K562 (cell line): ENCODE measurements around the gene KDM2B. TPM values are rescaled to one million over a fixed set of nuclear protein-coding genes. Genes with fewer than 3 reads are reported as not detected.
A peak's percentile ranks its signal among the peaks of the same experiment; 100 is the strongest.

Source experiments
- ATAC-seq: fragments of 200-7000 bp; cut with Tn5 transposase; 3 replicates; pipeline ENCODE4 v1.9.1; 2020; ENCODE audit warnings: moderate library complexity
- BruUV-seq: library from RNA; stranded (reverse); fragments of 400-500 nt; replicated peaks from 2 replicates; lab custom pipeline; 2021; lab: Mats Ljungman, UMichigan
- CTCF ChIA-PET: fragments of 300-600 bp; formaldehyde crosslinking; extraction: SDS; loops from one replicate; lab custom pipeline; 2021; ENCODE audit warnings: low intra/inter-chr PET ratio; lab: Yijun Ruan, JAX
- POLR2A ChIA-PET: fragments of 300-600, 350-650 bp; sonication (Branson Sonifier 250); formaldehyde crosslinking; extraction: SDS; loops from one replicate; lab custom pipeline; 2021; ENCODE audit warnings: antibody characterized with exemption, inconsistent platforms; lab: Yijun Ruan, JAX
- DNase-seq, 4 experiments: peaks; one replicate each; pipeline versions ENCODE4 v3.0.0 to v3.0.0-alpha.2; 2011 to 2018; ENCODE audit warnings: low spot score in 3 of 4, mixed read lengths in 3 of 4; ENCODE audit errors: extremely low read depth in 1 of 4
- FAIRE-seq: peaks from 2 replicates; lab custom pipeline; 2011; peaks lifted over from hg19 to GRCh38; lab: Jason Lieb, UNC
- H2AFZ ChIP-seq: 2 replicates; pipeline ENCODE4 v1.6.0; 2011; ENCODE audit warnings: low read depth, low read length, control low read depth, inconsistent platforms
- H3K27ac ChIP-seq: fragments of 200-600 bp; 3 replicates; pipeline ENCODE4 v1.8.0; 2011; ENCODE audit warnings: low read depth, mild to moderate bottlenecking, control low read depth, inconsistent platforms, low read length, moderate library complexity, mixed read lengths; ENCODE audit errors: extremely low read depth
- H3K27me3 ChIP-seq, 2 experiments: fragments of 300-600 bp in 1 of 2; 2 replicates in 1 of 2; 3 replicates in 1 of 2; pipeline versions ENCODE4 v1.6.0 to v1.8.0; 2011; ENCODE audit warnings: inconsistent platforms in 2 of 2, low read length in 2 of 2, mild to moderate bottlenecking in 1 of 2, mixed read lengths in 1 of 2, moderate library complexity in 1 of 2; ENCODE audit not compliant: control insufficient read depth in 2 of 2, insufficient read depth in 2 of 2
- H3K36me3 ChIP-seq: fragments of 300-600 bp; 3 replicates; pipeline ENCODE4 v1.8.0; 2011; ENCODE audit warnings: mild to moderate bottlenecking, low read length, inconsistent platforms; ENCODE audit not compliant: control insufficient read depth, insufficient read depth
- H3K4me1 ChIP-seq, 2 experiments: fragments of 200-600 bp in 1 of 2; replicated peaks in 1 of 2; 2 replicates in 1 of 2; 3 replicates in 1 of 2; pipeline versions ENCODE4 v1.5.1 to v1.8.0; 2011; ENCODE audit warnings: inconsistent platforms in 2 of 2, low read length in 2 of 2, mild to moderate bottlenecking in 1 of 2, mixed read lengths in 1 of 2, moderate library complexity in 1 of 2; ENCODE audit not compliant: control insufficient read depth in 2 of 2, insufficient read depth in 2 of 2
- H3K4me2 ChIP-seq: 2 replicates; pipeline ENCODE4 v1.6.1; 2011; ENCODE audit warnings: low read length, control low read depth, inconsistent platforms, mixed read lengths; ENCODE audit not compliant: insufficient read depth
- H3K4me3 ChIP-seq: fragments of 200-600 bp; sonication (generic), shearing (Covaris generic); 2 replicates; pipeline ENCODE4 v1.5.1; 2016; ENCODE audit warnings: control low read depth, inconsistent platforms
- H3K79me2 ChIP-seq: fragments of 200-600 bp; 3 replicates; pipeline ENCODE4 v1.8.0; 2011; ENCODE audit warnings: low read length, inconsistent platforms; ENCODE audit not compliant: control insufficient read depth, insufficient read depth
- H3K9ac ChIP-seq, 2 experiments: 2 replicates each; pipeline versions ENCODE4 v1.6.0 to v1.6.1; 2011; ENCODE audit warnings: low read depth in 2 of 2, low read length in 2 of 2, control low read depth in 1 of 2, inconsistent platforms in 1 of 2, mild to moderate bottlenecking in 1 of 2, mixed read lengths in 1 of 2; ENCODE audit not compliant: insufficient read depth in 1 of 2
- H3K9me1 ChIP-seq: one replicate; pipeline ENCODE4 v1.6.0; 2011; ENCODE audit warnings: inconsistent platforms, mild to moderate bottlenecking, low read length, moderate library complexity; ENCODE audit not compliant: control insufficient read depth, insufficient read depth
- H3K9me3 ChIP-seq: replicated peaks from 2 replicates; pipeline ENCODE4 v1.5.1; 2011; ENCODE audit warnings: low read depth, low read length, inconsistent platforms; ENCODE audit not compliant: control insufficient read depth, insufficient read depth
- H4K20me1 ChIP-seq: replicated peaks from 2 replicates; pipeline ENCODE4 v1.6.1; 2011; ENCODE audit warnings: low read length, inconsistent platforms, mixed read lengths; ENCODE audit not compliant: control insufficient read depth, insufficient read depth
- ARID1B ChIP-seq: fragments of 450-650 bp; IDR thresholded peaks from 2 replicates; pipeline ENCODE4 v1.6.1; 2016; ENCODE audit warnings: antibody characterized with exemption, mild to moderate bottlenecking, inconsistent platforms
- CBFA2T2 ChIP-seq: fragments of 450-650 bp; conservative IDR thresholded peaks from 2 replicates; pipeline ENCODE4 v1.6.1; 2017; ENCODE audit warnings: mild to moderate bottlenecking
- CBFA2T3 ChIP-seq: fragments of 450-650 bp; IDR thresholded peaks from 2 replicates; pipeline ENCODE4 v1.6.1; 2017
- NFE2L1 ChIP-seq: fragments of 450-650 bp; IDR thresholded peaks from 2 replicates; pipeline ENCODE4 v1.6.1; 2016; ENCODE audit warnings: missing genetic modification characterization, low read depth, mild to moderate bottlenecking, missing compliant biosample characterization, moderate library complexity, borderline replicate concordance
- TAL1 ChIP-seq: fragments of 450-650 bp; IDR thresholded peaks from 2 replicates; pipeline ENCODE4 v1.6.1; 2016; ENCODE audit warnings: mild to moderate bottlenecking
- TEAD1 ChIP-seq, 2 experiments: fragments of 450-650 bp in 1 of 2; sonication (generic) in 1 of 2; formaldehyde crosslinking; IDR thresholded peaks; 2 replicates each; pipeline versions ENCODE4 v1.4.0 to v1.8.0; 2020 to 2022; ENCODE audit warnings: mild to moderate bottlenecking in 2 of 2, missing genetic modification reagents in 1 of 2
- TEAD4 ChIP-seq, 2 experiments: sonication (generic) in 1 of 2; formaldehyde crosslinking in 1 of 2; IDR thresholded peaks; 2 replicates each; pipeline versions ENCODE4 v1.6.1 to v1.8.0; 2012 to 2022; ENCODE audit warnings: borderline replicate concordance in 1 of 2, inconsistent platforms in 1 of 2, low read length in 1 of 2, mild to moderate bottlenecking in 1 of 2, missing genetic modification reagents in 1 of 2
- ZNF696 ChIP-seq: fragments of 250-450 bp; sonication (Bioruptor Pico); conservative IDR thresholded peaks from 2 replicates; pipeline ENCODE4 v1.4.0; 2020; ENCODE audit warnings: mild to moderate bottlenecking, moderate library complexity
- WGBS: fragments of 100-300 bp; shearing (Covaris generic); methylation state at CpG from one replicate; pipeline ENCODE4 v1.1.6; 2016; ENCODE audit warnings: low coverage, mixed read lengths; ENCODE audit not compliant: insufficient coverage; ENCODE audit errors: missing lambda C conversion rate; 5-methylcytosine and 5-hydroxymethylcytosine counted together
- in situ Hi-C: fragments of 300-500 bp; cut with MboI; formaldehyde crosslinking; loops from 4 replicates; pipeline ENCODE4 v1.15.0; 2018; ENCODE audit warnings: inconsistent platforms, mixed read lengths
- intact Hi-C: fragments of 100-400 bp; cut with micrococcal nuclease; formaldehyde crosslinking; loops from 2 replicates; pipeline ENCODE4 v1.14.2; 2022
- polyA plus RNA-seq, 8 experiments: library from polyadenylated mRNA; depleted of rRNA in 4 of 8; stranded (reverse) in 5 of 8; unstranded in 3 of 8; fragments of >200 nt; fragmentation: Nextera tagmentation in 2 of 8; fragmentation: Illumina TruSeq in 1 of 8; extraction: Ambion mirVana in 2 of 8; extraction: Trizol in 1 of 8; gene quantifications; 2 replicates each; pipeline versions ENCODE4 v1.2.1 to v1.2.3, GENCODE V29; 2011 to 2014; ENCODE audit warnings: inconsistent platforms in 1 of 8, missing spikeins in 1 of 8
- total RNA-seq, 7 experiments: library from RNA; depleted of rRNA in 6 of 7; stranded (reverse); fragments of >200 nt in 6 of 7; fragmentation: Illumina TruSeq in 2 of 7; extraction: Trizol in 2 of 7; gene quantifications; 2 replicates each; pipeline versions ENCODE4 v1.2.1 to v1.2.3, GENCODE V29; 2011 to 2021; ENCODE audit warnings: low replicate concordance in 1 of 7

The KDM2B gene
- total and polyA plus RNA-seq, 9 of the 15 experiments (the other 6 are each of a cell fraction or from before 2014, with no cell fraction given) = 7.4 to 50.5 (median 22.5) TPM

DNA sequence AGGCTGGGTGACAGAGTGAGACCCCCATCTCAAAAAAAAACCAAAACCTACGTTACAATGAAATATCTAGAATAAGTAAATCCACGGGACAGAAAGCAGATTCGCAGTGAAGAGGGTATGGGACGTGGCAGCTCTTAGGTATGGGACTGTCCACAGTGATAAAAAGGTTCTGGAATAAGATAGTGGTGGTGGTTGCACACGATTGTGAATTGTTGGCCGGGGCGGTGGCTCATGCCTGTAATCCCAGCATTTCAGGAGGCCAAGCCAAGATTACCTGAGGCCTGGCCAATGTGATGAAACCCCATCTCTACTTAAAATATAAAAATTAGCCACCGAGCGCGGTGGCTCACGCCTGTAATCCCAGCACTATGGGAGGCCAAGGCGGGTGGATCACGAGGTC lies 76.3 kb downstream of the KDM2B start:
- in situ Hi-C loops (no loop called here), intact Hi-C loops (loop anchor here (5.0 kb wide), 1 partner anchor 48 kb away; no protein-coding TSS in a partner anchor)
- Histone ChIP-seq H3K9me3 (no peaks in the 10 kb centered on the region), H3K4me3 (no peak overlapping the region), H3K9ac (no peak overlapping the region), H3K36me3 (peaks cover 4% of the 10 kb centered on the region; the same call in 2 of the 3 replicates), H3K4me2 (no peak overlapping the region)
- CTCF ChIA-PET = interaction anchor here (0.6 kb wide), 1 partner anchor 655 kb away, joined by 4 read pairs; no protein-coding TSS in a partner anchor
- BruUV-seq = no TSS peak
- peak; percentile 61 for TF ChIP-seq TEAD4 (IDR thresholded peaks at IDR 0.05; ENCODE audit: low read length)
- TF ChIP-seq TEAD4 (CRISPR knock-in tag; IDR thresholded peaks at IDR 0.05; ENCODE audit: borderline replicate concordance) = no peak
- TF ChIP-seq CBFA2T3 = peak; percentile 68
- TF ChIP-seq CBFA2T2 = peak; percentile 50; the same call in 1 of the 2 replicates
- peak; percentile 61 for TF ChIP-seq TAL1
- peak; percentile 43; the same call in 1 of the 2 replicates for TF ChIP-seq ARID1B
- TF ChIP-seq TEAD1 (CRISPR knock-in tag; IDR thresholded peaks at IDR 0.05) = no peak
- no peak for TF ChIP-seq ZNF696
- TF ChIP-seq NFE2L1 (tag) = no peak
- TF ChIP-seq, all 486 proteins: peak for 5
- POLR2A ChIA-PET = interaction anchor here (1.0 kb wide), 1 partner anchor 13 kb away, joined by 4 read pairs; no protein-coding TSS in a partner anchor
- no peaks in the 10 kb centered on the region for H3K9me1 ChIP-seq
- no peak overlapping the region for H2AFZ ChIP-seq
- H3K4me1 ChIP-seq = no peaks in the 10 kb centered on the region; a peak in 1 of 5 replicates
- no peaks in the 10 kb centered on the region for H3K79me2 ChIP-seq
- no peaks in the 10 kb centered on the region for H3K27me3 ChIP-seq
- DNase-seq = no peak
- FAIRE-seq = no peak
- H4K20me1 ChIP-seq = 0 out of 2 replicates have a peak, but pooled peaks cover 3% of the 10 kb centered on the region
- WGBS = 55% methylated on average over 13 of the region's 13 CpGs
- no peak for ATAC-seq
- no peak overlapping the region for H3K27ac ChIP-seq
